ENCODE measurements around the gene CLECL1. TPM values are rescaled to one million over a fixed set of nuclear protein-coding genes. Genes with fewer than 3 reads are reported as not detected.

The CLECL1 gene
- total and polyA plus RNA-seq, 2 of the 8 experiments (the other 6 are each of a cell fraction or from before 2014, with no cell fraction given) = not detected

- TF ChIP-seq ZNF274 (IDR thresholded peaks at IDR 0.05; ENCODE audit: borderline replicate concordance, extremely low read depth, low read length) (no peak), CHD2 (IDR thresholded peaks at IDR 0.05; ENCODE audit: low read length) (no peak), POU5F1 (IDR thresholded peaks at IDR 0.05; ENCODE audit: low read depth, low read length) (no peak), GABPA (IDR thresholded peaks at IDR 0.05; ENCODE audit: borderline replicate concordance, insufficient read depth, low read length) (no peak), TBP (IDR thresholded peaks at IDR 0.05; ENCODE audit: low read depth, low read length) (no peak)
Observed at GRCh38 chr12:9699898-9700605, 32.8 kb downstream of the CLECL1 start (continued).
